Lower leg skin (tissue), 4 donors: ENCODE measurements around the gene ARHGAP30. TPM values are rescaled to one million over a fixed set of nuclear protein-coding genes. Genes with fewer than 3 reads are reported as not detected.

ENCODE experiments used
- DNase-seq, 2 donors: peaks; one replicate each; pipeline ENCODE4 v3.0.0-alpha.2; 2019; ENCODE audit warnings: low spot score in 2 of 2
- H3K4me3 ChIP-seq: fragments of 200-600 bp; sonication (generic); 2 replicates; pipeline ENCODE4 v1.5.1; 2017; ENCODE audit warnings: mild to moderate bottlenecking, low read depth; ENCODE audit not compliant: poor library complexity, severe bottlenecking
- POLR2A ChIP-seq, 2 donors: fragments of 450-650 bp; IDR thresholded peaks; one replicate each; pipeline ENCODE4 v1.6.1; 2016 to 2017; ENCODE audit warnings: antibody characterized with exemption in 2 of 2, mild to moderate bottlenecking in 1 of 2, moderate library complexity in 1 of 2
- WGBS, 2 donors: methylation state at CpG; one replicate each; pipeline ENCODE4 v1.1.5; 2018; 5-methylcytosine and 5-hydroxymethylcytosine counted together
- intact Hi-C: fragments of 100-400 bp; cut with DNase I; formaldehyde crosslinking; loops from one replicate; pipeline ENCODE4 v1.15.0; 2023; ENCODE audit warnings: low total_unique reads
- total RNA-seq, 4 donors: library from RNA; depleted of rRNA; stranded (reverse); fragments of >200 nt; gene quantifications; one replicate each; pipeline ENCODE4 v1.1.0, GENCODE V29; 2016
- TF ChIP-seq, protein P1 (sequence below), 3 donors: fragments of 450-650 bp; IDR thresholded peaks; one replicate each; pipeline ENCODE4 v1.5.1; 2016; ENCODE audit warnings: antibody characterized with exemption in 3 of 3, mild to moderate bottlenecking in 3 of 3, moderate library complexity in 2 of 3

The ARHGAP30 gene
- total RNA-seq, 4 donors from 2014 or later: 8.5 to 14.8 (median 9.9) TPM

DNA sequence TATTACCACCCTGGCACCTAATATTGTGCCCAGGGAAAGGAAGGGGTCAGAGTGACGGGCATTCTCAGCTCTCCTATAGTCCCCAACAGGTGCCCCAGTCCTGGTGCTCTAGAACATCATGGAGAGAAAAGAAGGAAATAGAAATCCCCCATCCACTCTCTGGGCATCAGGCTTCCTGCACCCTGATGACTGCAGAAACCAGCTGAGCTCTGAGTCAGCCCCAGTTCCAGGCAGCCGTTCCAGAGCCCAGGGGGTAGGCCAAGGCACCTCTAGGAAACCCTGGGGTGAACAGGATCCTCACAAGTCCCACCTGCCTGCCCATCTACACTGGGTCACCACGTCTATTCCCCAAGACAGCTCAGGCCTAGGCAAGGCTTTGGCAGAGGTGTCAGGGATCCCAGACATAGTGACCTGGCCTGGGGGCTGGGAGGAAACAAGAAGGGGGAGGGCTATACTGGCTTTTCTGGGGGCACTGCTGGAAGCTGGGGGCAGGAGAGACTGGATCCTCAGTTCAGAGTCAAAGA is 19.0 kb upstream of the ARHGAP30 start:
- peak overlapping the region; percentile 18 for H3K4me3 ChIP-seq
- DNase-seq: peak in 1 of 2 donors; percentile 81
- intact Hi-C loops: no loop called here
- no peak for TF ChIP-seq POLR2A (IDR thresholded peaks at IDR 0.05)
- TF ChIP-seq, protein P1, sequence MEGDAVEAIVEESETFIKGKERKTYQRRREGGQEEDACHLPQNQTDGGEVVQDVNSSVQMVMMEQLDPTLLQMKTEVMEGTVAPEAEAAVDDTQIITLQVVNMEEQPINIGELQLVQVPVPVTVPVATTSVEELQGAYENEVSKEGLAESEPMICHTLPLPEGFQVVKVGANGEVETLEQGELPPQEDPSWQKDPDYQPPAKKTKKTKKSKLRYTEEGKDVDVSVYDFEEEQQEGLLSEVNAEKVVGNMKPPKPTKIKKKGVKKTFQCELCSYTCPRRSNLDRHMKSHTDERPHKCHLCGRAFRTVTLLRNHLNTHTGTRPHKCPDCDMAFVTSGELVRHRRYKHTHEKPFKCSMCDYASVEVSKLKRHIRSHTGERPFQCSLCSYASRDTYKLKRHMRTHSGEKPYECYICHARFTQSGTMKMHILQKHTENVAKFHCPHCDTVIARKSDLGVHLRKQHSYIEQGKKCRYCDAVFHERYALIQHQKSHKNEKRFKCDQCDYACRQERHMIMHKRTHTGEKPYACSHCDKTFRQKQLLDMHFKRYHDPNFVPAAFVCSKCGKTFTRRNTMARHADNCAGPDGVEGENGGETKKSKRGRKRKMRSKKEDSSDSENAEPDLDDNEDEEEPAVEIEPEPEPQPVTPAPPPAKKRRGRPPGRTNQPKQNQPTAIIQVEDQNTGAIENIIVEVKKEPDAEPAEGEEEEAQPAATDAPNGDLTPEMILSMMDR (IDR thresholded peaks at IDR 0.05): no peak
- WGBS, 2 donors: 51 to 58% methylated on average over 3 of the region's 3 CpGs

DNA sequence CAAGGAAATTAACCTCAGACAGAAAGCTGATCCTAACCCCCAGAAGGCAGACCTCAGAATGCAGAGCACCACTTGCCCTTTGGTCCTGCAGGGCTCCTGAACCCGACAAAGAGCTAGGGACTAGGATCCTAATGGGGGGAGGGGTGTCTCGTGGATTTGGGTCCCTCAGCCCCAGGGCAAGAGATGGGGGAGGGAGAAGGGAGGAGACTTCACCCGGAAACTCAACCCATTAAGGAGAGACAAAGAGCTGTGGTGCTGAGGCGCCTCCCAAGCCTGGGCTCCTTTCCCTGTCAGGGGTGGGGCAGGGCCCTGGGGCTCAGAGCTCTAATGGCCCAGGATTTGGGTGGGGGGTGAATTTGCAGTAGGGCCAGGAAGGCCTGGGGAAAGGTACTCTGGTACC is 16.8 kb upstream of the ARHGAP30 start:
- intact Hi-C loops: no loop called here
- H3K4me3 ChIP-seq: no peak overlapping the region
- TF ChIP-seq, protein P1 (IDR thresholded peaks at IDR 0.05): no peak
- no peak for TF ChIP-seq POLR2A (IDR thresholded peaks at IDR 0.05)
- WGBS, 2 donors: 34 to 38% methylated on average over 4 of the region's 4 CpGs
- no peak for DNase-seq

GRCh38 chr1:161085165-161085564 is 15.5 kb upstream of the ARHGAP30 start:
- no peak for TF ChIP-seq POLR2A (IDR thresholded peaks at IDR 0.05)
- TF ChIP-seq, protein P1 (IDR thresholded peaks at IDR 0.05): no peak
- no peak for DNase-seq
- intact Hi-C loops: no loop called here
- WGBS, 2 donors: 32 to 64% methylated on average over 2 of the region's 2 CpGs
- no peak overlapping the region for H3K4me3 ChIP-seq

DNA sequence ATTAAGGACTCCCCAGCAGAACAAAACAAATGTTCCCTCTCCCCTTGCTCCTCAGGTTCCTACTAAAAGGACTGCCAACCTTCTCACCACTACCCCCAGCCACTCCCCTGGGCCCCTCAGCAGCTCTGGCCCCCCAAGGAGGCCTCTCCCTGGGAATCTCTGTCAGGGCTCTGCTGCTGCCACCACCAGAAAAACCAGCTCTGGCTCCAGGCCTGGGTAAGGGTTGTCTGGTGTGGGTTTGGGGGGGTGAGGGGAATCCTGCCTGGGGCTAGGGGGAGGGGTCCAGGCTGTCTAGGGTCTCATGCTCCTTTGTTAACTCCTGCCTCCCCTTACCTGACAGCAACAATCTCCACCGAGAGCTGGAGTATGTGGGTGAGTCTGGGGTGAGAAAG is 14.9 kb upstream of the ARHGAP30 start:
- TF ChIP-seq, protein P1 (IDR thresholded peaks at IDR 0.05): no peak
- TF ChIP-seq POLR2A (IDR thresholded peaks at IDR 0.05): no peak
- intact Hi-C loops: no loop called here
- 50 to 71% methylated on average over 1 of the region's 1 CpG for WGBS, 2 donors
- no peak overlapping the region for H3K4me3 ChIP-seq
- no peak for DNase-seq

DNA sequence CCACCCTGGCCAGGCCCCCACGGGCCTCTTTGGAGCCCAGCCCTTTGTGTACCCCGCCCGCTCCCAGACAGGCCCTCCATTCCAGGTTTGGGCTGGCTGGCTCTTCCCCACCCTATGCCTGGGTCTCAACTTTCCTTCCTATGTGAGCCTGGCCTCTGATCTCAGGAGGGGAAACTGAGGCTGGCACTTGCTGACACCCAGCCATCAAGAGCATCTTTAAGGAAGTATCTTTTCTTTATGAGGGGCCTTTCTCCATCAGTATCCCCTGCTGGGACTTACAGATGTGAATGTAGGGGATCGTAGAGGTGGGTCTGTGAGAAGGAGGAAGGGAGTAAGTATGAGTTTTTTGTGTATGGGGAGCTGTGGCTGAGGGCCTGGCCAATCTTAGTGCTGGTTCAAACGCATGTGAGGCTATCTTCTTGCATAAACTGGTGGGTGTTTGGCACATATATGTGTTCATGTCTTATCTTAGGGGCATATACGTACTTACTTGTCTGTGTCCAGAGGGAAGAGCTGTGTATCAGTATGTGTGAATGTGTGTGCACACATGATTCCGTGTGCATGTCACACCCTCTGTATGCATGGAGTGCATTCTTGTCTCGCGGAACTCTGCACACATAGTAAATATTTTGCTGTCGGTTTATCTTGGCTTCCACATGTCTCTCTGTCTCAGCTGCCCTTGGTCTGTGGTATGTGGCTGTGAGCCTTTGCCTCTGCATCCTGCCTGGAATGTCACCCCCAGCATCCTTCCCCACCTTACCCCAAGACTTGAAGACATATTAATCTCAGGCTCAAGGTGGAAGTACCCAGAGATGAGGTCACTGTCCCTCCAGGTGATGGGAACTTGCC is 14.3 kb upstream of the ARHGAP30 start:
- TF ChIP-seq POLR2A (IDR thresholded peaks at IDR 0.05): no peak
- TF ChIP-seq, protein P1 (IDR thresholded peaks at IDR 0.05): no peak
- 63 to 68% methylated on average over 10 of the region's 10 CpGs for WGBS, 2 donors
- DNase-seq: no peak

More for the DNA sequence above, 14.3 kb upstream of the ARHGAP30 start:
- intact Hi-C loops: no loop called here
- H3K4me3 ChIP-seq: no peak overlapping the region
